HS-27A (cell line): ENCODE measurements around the gene PECR.
A peak's percentile ranks its signal among the peaks of the same experiment; 100 is the strongest.

Experiments
- DNase-seq: peaks from one replicate; pipeline ENCODE4 v3.0.0-alpha.2; 2012; ENCODE audit warnings: low read depth, missing footprints

The PECR gene

GRCh38 chr2:216081487-216082116 is at the start of gene PECR, which contains the start of gene TMEM169:
Gene PECR, minus strand, starts transcription at chr2:216081809. Its CDS starts 68 bp downstream, at chr2:216081741.
Gene TMEM169, plus strand, starts transcription at chr2:216081919. Its CDS starts 14,045 bp downstream, at chr2:216095964.
- DNase-seq: no peak

- DNase-seq: no peak
These were observed 48.9 kb upstream of the PECR start for GRCh38 chr2:216130346-216130971.

GRCh38 chr2:216126943-216127342 is 45.3 kb upstream of the PECR start:
- DNase-seq: no peak

GRCh38 chr2:216121255-216121654 is 39.6 kb upstream of the PECR start:
- DNase-seq: no peak

- no peak for DNase-seq
These were observed 38.4 kb upstream of the PECR start for GRCh38 chr2:216119986-216120385.

GRCh38 chr2:216119146-216119545 is 37.5 kb upstream of the PECR start:
- DNase-seq: no peak

GRCh38 chr2:216118474-216118873 is 36.9 kb upstream of the PECR start:
- DNase-seq: no peak

GRCh38 chr2:216117561-216118340 is 36.1 kb upstream of the PECR start:
- no peak for DNase-seq

GRCh38 chr2:216116418-216116817 is 34.8 kb upstream of the PECR start:
- no peak for DNase-seq

GRCh38 chr2:216114714-216115531 is 33.3 kb upstream of the PECR start:
- DNase-seq: peak; percentile 83

- no peak for DNase-seq
These were observed 32.7 kb upstream of the PECR start for GRCh38 chr2:216114382-216114713.

GRCh38 chr2:216113572-216113971 is 32.0 kb upstream of the PECR start:
- no peak for DNase-seq

- no peak for DNase-seq
These were observed 31.3 kb upstream of the PECR start for GRCh38 chr2:216112926-216113325.

GRCh38 chr2:216111122-216111521 is 29.5 kb upstream of the PECR start:
- DNase-seq: no peak

- DNase-seq: no peak
These were observed 29.0 kb upstream of the PECR start for GRCh38 chr2:216110620-216111019.

GRCh38 chr2:216109962-216110614 is 28.5 kb upstream of the PECR start:
- DNase-seq: peak; percentile 4

GRCh38 chr2:216108967-216109921 is 27.6 kb upstream of the PECR start, which contains the start of gene XRCC5:
Gene XRCC5, plus strand, starts transcription at chr2:216109348. Its CDS starts 89 bp downstream, at chr2:216109437.
- DNase-seq: peak; percentile 81

- no peak for DNase-seq
These were observed 26.8 kb upstream of the PECR start for GRCh38 chr2:216108310-216108966.

GRCh38 chr2:216107760-216108159 is 26.2 kb upstream of the PECR start:
- DNase-seq: no peak

GRCh38 chr2:216107320-216107719 is 25.7 kb upstream of the PECR start:
- DNase-seq: no peak
